HT1080 (cell line): ENCODE measurements around the gene ACTN1. TPM values are rescaled to one million over a fixed set of nuclear protein-coding genes. Genes with fewer than 3 reads are reported as not detected.

Source experiments
- DNase-seq: peaks from one replicate; pipeline ENCODE4 v3.0.0-alpha.2; 2015; ENCODE audit warnings: low read depth
- total RNA-seq: library from RNA; depleted of rRNA; stranded (reverse); fragments of >200 nt; shearing (Covaris generic); gene quantifications from 2 replicates; pipeline ENCODE4 v1.2.3, GENCODE V29; 2014

ACTN1 gene
- total RNA-seq, 1 experiment from 2014 or later: 266 TPM

- DNase-seq: no peak
These were observed 27.1 kb downstream of the ACTN1 start for GRCh38 chr14:68951800-68952530.

DNA sequence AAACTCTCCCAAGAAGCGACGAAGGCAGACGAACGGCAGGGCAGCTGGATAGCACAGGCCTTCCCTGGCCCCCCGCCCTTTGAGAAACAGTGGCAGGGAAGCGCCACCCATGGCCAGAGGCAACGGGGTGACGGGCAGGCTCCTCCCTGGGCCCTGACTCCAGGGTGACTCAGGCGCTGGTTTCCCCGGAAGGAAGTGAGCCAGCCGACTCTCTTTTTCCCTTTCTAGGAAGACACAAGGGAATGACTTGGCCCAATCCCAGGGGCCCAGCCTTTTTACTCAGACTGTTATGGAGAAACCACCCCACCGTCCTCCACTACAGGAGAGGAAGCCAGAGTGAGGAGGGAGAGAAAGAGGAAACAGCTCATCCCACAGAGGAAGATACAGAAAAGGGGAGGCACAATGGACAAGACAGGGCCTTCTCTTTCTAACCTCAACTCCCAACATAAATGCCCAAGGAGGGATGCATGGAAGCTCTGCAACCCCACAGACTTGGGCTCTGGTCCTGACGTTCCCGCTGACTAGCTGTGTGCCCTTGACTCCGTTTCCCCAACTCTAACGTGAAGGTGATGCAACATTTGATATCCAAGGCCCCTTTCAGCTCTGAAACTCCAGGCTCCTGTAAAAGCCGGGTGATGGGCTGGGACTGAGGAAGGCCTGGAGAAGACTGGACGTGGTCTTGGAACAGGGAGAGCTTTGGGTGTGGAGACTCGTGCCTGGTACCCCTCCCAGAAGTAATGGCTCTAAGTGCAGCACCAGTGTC lies 27.9 kb downstream of the ACTN1 start:
- DNase-seq: peak; percentile 99

- peak; percentile 57 for DNase-seq
These were observed 29.0 kb downstream of the ACTN1 start for GRCh38 chr14:68950111-68950510.

- no peak for DNase-seq
These were observed 29.5 kb downstream of the ACTN1 start for GRCh38 chr14:68949601-68949965.

DNA sequence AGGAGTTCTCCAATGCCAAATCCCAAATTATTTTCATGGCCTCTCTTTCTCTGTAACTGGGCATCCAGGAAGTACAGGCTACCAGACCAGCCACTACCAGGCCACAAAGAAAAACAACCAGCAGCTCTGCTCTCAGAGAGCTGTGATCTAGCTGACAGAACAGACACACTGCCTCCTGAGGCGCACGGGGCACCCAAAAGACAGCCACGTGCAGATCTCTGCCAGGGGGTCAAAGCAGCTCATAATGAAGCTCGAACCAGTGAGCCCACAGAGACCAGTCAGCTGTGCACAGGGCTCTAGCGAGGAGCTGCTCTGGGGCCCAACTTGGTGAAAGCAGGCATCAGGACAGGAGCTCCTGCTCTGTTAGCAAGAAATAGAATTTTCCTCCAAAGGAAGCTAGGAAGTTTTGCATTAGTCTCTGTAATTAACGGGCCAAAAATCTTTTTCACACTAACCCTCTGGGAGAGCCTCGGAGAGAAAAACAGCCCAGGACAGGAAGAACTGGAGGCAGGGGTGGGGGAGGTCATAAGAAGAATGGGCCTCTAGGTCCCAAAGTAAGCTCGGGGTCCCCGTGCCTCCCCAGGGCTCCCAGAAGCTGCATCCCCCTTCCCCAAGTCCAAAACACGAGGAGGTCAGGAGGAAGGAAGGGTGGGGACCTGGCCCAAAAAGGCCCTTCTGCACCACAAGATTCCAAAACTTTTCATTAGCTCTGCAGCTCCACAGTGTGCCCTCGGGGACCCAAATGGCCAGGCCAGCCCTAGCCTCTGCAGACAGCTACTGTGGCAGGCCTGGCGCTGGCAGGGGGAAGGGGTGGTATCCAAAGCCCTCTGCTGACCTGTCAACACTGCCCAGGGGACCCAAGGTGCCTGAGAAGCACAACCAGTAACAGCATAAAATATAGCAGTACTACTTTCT lies 30.2 kb downstream of the ACTN1 start:
- DNase-seq: no peak

- DNase-seq: no peak
These were observed 31.3 kb downstream of the ACTN1 start for GRCh38 chr14:68947802-68948201.

DNA sequence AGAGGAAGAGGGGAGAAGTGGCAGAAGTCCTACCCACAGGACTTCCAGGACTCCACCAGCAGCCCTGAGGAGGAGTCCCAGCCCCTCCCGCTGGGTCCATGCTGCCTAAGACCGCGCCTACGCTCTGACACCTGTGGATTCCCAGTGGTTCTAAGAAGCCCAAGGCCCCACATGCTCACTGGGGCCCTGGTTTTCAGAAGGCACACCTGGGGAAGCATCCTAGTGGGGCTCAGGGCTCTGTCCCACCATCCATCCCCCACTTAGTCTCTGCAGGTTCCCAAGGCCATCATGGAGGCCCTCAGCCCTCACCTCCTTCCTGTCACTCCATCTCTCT lies 32.6 kb downstream of the ACTN1 start:
- no peak for DNase-seq

DNA sequence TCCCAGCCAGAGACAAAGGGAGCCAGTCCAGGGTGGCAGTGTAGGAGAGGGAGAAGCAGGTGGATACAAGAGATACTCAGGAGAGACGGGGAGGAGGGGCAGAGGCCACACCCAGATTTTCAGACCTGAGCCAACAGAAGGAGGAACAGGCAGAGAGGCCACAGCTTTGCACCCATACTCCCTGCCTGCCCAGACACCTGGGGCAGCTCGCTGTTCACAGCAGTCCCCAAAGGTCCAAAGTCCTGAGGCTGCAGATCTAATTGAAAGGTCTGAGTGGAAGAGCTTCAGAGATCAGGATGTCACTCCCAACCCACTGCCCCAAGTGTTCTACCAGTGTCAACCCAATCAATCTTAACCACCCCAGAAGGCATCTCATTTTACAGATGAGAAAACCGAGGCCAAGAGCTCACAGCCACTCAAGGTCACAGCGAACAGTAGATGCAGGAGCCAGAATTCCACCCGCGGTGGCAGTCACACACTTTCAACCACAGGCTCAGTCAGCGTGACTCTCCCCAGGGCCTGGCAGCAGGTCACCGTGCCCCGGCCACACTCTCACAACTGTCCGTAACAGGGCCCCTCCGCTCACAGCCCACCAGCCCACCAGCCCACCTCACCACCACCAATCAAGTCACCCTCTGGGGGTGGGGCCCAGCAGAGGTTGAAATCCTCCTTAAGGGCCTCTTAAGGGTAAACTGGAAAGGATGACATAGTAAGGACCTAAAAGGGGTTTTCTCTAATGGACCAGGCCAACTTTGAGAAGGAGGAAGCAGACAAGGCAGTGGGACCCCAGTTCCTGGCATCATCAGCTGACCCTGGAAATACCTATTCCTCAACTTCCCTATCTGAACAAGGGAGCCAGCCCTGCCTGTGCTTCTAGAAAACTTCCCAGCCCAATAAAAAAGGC lies 33.3 kb downstream of the ACTN1 start:
- no peak for DNase-seq

DNA sequence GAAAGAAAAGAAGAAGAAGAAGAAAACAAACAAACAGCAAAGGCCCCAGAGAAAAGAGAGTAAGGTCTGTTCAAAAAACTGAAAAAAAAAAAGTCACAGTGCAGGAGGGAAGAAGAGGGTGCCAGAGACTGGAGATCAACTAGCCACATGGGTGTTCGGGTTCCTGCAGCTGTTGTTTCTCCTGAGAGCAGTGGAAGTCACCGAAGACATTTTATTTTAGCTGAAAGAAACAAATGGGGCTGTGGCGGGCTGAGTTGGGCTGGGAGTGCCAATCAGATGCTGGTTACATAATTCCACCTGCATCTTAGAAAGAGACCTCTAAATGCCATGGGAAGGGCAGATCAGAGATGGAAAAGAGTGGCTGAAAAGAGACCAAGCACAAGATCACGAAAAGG lies 33.9 kb downstream of the ACTN1 start:
- no peak for DNase-seq

GRCh38 chr14:68944162-68944561 lies 34.9 kb downstream of the ACTN1 start:
- DNase-seq: no peak

DNA sequence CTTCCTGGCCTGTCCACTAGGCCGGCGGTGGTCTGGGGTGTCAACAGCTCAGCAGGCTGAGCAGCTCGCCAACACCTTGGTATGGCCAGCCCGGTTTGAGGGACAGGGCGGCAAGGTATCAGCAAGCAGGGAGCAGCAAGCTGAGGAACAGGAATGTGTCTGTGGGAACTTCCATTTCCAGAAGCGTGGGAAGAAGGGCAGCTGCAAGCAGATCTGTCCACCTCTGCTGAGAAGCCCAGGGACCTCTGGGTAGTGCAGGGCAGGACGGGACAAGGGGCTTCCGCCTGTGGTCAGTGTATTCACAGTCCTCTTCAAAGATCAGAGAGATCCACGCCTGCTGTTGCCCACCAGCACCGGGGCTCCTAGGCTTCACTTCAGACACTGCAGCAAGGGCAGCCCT lies 36.0 kb downstream of the ACTN1 start:
- DNase-seq: no peak

DNA sequence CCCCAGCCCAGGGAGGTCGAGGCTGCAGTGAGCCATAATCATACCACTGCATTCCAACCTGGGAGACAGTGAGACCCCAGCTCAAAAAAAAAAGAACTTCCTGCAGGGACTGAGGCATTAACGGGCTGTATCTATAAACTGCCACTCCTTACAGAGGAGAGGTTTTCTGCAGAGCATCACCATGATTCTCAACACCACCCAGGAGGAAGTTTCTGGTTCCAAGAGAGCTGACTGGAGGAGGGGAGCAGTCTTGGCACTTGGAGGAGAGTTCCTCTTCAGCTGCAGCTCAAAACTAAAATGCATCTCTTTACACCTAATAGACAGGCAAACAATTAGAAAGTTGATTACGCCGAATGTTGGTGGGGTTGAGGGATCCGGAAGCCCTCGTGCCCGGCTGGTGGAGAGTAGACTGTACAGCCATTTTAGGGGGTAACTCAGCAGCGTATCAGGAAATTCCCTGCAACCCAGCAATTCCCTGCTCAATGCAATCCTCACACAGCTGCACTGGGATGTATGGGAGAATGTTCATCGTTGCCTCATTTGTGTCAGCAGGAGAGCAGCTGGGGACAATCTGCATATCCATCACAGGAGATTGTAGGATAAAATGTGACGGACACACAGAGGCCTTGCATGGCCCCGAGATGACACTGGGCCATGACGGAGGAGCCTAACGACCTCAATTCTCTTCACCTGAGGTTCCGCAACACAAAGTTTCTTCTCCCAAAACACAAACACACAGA lies 36.6 kb downstream of the ACTN1 start:
- no peak for DNase-seq

DNA sequence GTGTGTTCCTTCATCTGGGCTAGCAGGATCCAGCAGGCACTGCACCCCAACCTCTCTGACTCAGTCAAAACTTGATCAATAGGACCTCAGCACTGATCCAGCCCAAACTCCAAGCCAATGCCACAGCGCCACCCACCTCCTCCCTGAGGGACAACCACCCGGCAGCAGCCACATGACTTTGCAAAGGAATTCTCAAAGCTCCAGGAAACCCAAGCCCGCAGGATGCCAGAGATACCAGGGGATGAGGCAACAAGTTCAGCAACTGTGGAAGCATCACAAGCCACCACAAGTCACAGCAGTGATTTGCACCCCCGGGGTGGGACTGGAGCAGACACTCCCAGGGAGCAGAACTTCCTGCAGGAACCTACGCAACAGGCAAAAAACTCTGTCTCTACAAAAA lies 37.3 kb downstream of the ACTN1 start:
- peak; percentile 90 for DNase-seq

DNA sequence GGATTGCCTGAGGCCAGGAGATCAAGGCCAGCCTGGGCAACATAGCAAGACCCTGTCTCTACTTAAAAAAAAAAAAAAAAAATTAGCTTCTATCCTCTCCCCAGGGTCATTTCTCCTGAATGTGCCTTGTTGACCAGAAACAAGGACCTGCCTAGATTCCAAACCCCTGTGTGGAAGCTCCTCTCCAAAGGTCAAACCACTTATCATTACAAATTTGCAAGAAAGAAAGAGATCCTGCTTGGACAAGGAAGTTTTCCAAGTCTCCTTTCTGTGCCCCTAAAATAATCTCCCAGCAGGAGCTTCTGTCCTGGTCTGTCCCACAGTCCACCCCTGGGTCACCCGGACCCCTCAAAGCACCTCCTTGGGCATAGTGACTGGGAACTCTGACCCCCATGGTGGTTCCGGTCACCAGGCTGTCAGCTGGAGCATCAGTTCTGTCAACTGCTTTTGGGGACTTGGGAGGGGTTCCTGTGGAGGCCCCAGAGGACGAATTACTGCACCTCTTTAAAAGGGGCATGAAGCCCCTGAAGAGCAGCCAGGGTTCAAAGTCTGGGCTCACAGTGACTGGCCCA lies 38.4 kb downstream of the ACTN1 start:
- no peak for DNase-seq

DNA sequence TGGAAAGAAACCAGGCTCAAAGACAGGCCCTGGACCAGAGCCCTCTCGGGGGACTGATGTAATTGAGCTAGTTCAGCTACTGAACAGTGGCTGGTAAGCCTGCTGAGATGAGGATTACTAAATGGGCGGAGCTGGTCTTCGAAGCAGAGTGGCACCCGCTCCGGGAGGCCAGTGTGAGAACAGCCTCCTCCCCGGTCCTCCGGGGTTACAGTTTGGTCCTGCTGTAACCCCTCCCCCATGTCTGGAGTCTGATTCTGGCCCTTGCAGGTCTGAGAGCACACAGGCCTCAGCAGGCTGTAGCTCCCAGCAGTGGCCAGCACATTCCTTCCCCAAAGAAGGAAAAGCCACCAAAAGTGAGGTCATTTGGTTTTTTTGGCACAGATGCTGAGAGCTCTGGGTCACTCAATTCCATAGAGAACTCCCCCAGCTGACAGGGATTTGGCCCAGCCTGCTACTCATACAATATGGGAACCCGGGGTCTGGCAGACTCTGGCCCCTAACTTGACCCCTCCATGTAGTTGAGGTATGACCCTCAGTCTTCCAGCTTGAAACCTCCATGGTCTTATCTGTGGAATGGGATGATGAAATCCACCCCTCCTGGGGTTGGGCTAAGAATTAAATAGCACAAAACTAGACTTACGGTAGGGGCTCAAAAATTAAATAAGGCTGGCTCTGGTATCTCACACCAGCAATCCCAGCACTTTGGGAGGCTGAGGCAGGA lies 39.0 kb downstream of the ACTN1 start:
- DNase-seq: peak; percentile 97

DNA sequence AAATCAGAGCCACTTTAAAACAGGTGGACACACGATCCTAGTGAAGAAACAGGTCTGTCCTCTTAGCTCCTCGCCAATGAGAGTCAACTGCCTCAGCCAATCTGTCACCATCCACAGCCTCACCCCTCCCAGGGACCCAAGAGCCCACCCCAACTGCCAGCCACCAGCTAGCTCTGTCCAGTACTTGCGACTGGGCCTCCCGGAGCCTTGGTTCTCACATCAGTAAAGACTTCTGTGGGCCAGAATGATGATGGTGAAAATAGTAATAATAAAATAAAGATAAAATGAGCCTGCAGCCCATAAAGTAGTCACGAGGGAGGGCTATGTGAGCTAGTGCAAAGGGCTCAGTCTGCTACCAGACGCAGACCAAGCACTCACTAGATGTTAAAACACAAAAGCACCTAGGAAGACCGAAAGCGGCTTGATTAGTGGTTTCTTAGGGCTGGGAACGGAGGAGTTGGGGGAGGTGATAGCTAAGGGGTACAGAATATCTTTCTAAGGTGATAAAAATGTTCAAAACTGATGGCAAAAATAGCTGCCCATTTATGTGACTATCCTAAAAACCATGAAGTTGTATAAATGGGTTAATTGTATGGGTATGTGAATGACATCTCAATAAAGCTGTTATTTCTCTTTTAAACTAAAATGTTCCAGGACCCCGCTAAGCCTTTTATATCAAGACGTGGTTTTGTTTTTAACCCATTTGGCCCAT lies 39.8 kb downstream of the ACTN1 start:
- DNase-seq: no peak

- no peak for DNase-seq
These were observed 40.6 kb downstream of the ACTN1 start for GRCh38 chr14:68938271-68939150.
